CD4-positive, alpha-beta T cell treated with Interleukin-15 for 4 hours (primary cell): ENCODE results near the gene CYP11A1.
A peak's percentile ranks its signal among the peaks of the same experiment; 100 is the strongest.

Source experiments
- DNase-seq: peaks from one replicate; pipeline ENCODE4 v3.0.0-alpha.2; 2020; ENCODE audit warnings: low spot score

The CYP11A1 gene

DNA sequence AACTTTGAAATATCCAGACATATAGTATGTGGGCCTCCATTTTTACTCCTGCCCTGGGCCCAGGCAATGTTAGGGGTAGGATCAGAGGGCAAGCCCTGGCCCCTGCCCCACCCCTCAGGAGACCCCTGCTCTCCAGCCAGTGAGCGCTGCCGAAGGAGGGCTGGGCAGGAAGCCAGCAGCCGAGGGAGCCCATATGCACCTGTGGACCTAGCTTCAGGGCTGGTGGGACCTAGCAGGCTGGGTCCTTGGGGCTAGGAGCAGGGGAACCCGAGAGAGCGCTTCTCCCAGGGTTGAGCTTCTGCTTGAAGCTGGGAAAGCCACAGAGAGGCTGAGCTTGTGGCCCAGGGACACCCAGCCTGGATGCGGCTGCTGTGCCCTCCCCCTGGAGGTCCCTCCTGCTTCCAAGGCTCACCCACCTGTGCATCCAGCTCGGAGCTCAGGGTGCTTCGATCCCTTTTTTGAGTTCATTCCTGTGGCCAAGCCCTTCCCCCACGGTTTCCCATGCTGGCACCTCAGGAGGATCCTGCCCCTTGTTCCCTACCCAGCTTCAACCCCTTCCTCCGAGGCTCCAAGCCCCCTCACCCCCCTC, 21.0 kb upstream of the CYP11A1 start:
- DNase-seq: no peak

DNA sequence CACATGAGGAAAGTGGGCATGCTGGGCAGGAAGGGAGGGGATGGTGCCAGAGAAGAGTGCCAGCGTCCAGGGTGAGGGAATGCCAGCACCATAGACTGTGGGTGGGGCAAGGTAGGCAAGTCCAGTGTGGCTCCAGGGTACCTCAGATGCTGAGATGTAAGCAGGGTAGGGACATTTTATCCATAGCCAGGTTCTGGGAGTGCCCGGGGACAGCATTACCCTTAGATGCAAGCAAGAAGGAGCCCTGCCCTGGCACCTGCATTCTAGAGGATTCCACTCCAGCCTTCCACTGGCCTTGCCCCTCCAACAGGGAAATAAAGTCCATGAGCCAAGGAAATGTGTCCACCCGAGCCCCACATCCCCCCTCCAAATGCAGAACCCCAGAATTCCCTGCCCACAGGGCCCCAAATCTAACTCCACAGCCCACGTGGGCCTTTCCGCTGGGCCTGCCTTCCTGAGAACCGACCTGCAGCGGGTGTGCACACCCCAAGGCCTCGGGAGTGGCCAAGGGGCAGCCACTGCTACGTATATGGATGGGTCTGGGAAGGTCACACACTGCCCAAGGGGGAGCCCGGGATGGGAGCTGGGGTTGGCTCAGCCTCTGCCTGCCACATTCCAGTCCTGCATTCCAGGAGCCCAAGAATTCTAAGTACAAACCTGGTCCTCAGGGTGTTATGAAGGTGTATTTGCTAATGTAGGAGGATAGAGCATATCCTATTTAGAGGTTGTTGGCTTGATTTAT, 20.3 kb upstream of the CYP11A1 start:
- DNase-seq: no peak

- DNase-seq: no peak
These were observed 19.7 kb upstream of the CYP11A1 start for GRCh38 chr15:74387141-74387541.

DNA sequence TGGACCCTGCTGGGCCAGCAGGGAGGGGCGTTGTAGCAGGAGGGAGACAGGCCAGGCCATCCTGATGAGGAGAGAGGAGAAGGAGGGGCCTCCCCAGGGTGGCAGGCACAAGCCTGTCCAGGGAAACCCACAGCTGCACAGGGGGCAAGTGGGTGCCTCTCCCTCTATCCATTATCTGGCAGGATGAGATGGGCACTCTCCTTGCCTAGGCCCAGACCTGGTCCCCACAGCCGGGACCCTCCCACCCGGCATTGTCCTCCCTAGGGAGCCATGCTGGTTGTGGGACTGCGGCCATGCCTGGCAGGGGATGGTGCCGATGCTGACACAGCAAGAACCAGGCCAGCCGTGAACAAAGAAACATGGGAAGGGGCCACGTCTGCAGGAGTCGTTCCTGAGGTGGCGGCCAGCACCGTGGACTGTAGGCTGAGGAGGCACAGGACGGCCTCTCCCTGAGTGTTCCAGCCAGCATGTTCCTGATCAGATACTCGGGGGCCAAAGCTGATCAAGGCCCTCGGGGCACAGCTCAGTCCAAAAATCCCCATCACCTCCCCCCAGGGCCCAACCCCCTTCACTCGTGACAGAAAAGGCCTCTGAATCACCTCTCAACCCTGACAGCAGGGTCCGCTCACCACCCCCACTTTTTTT, 19.2 kb upstream of the CYP11A1 start:
- no peak for DNase-seq

GRCh38 chr15:74385733-74386132, 18.3 kb upstream of the CYP11A1 start:
- no peak for DNase-seq

DNA sequence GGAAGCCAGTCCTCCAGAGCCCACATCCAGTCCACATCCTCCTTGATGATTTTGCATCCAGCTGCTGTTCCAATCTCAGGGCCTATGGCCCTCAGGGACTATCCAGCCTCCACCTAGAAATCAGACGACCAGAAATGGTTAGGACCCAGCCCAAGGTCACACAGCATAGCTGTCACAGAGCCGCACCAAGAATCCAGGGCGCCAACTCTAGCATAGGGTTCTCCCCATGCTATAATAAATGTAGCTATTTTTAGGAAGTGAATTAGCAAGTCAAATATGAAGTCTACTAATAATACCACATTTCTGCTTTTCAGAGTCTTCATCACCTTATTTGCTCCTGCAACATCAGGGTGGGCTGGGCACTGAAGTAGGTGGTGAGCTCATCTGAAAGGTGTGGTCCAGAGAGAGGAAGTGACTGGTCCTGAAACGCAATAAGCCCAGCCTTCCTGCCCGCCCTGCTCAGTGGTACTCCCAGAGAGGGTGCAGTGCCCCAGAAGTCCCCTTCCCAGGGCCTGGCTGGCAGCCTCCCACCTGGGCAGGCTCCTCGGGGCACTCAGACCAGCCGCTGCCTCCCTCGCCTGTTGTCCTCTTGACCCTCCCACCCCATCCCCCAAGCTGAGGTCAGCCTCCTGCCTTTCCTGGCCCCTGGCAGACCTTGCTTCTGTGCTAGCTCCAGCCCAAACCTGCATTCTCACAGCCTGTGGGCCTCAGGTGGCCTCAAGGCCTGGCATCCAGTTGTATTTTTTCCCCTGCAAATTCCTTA, 17.6 kb upstream of the CYP11A1 start:
- DNase-seq: peak; percentile 51

DNA sequence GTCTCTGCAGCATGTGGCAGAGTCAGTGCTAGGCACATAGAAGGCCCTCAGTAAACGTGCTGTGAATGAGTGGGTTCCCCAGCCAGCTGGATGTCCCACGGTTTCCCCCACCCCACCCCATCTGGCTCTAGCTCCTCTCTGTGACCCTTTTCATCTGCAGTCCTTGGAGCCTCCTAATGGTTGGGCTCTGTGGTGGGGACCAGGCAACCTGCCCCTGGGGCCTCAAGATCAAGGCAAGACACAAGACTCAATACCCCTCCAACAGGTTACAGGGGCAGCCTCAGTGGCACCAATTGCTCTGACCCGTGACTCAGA, 17.1 kb upstream of the CYP11A1 start:
- no peak for DNase-seq

DNA sequence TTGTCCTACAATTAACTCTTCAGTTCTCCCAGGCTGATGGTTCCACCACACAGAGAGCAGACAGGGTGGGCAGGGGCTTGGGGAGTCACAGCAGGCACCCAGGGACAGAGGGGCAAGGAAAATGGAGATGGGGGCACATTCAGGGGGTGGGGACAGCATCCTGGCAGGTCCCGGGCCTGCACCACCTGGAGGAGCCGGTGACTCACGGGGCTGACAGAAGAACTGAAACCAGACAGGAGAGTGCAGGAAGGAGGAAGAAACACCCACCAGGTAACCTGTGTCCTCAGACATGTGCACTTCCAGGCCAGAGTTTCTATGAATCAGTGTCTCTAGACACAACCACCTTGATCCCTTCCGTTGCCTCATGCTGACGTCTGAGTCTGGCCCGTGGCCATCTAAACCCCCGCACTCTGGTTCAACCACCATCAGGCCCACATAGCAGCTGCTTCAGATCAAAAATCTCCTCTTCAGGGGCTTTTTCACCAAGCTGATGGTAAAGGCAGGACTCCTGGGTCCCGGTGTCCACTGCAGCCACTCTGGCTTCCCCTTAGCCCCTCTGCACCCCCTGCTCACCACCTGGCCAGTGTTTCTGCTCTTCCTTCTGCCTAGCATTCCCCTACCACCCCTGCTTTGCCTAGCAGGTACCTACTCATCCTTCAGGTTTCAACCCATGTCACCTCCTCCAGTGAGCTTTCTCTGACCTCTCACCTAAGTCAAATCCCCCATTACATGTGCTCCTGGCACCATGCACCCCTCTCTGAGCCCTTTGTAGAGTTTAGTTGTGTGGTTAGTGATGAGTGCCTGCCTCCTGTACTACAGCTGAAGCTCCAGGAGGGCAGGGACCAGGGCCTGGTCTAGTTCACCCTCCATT, 16.5 kb upstream of the CYP11A1 start:
- peak; percentile 52 for DNase-seq

DNA sequence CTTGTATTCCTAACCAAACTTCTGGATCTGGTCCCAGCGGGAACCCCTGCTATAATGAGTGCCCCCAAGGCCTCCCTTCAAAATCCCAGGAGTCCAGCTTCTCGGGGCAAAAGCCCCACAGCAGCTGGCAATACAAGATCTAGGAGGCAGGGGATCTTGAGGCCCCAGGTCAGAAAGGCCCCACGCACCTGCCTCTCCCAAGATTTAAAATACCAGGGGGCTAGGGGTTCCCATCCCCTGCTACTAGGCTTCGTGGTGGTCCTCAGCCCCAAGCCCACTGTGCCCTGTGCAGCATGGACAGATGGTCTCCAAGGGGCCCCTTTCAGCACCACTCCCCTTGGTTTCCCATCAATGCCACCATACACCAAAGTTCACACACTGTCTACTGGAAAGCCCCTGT, 15.8 kb upstream of the CYP11A1 start:
- no peak for DNase-seq

DNA sequence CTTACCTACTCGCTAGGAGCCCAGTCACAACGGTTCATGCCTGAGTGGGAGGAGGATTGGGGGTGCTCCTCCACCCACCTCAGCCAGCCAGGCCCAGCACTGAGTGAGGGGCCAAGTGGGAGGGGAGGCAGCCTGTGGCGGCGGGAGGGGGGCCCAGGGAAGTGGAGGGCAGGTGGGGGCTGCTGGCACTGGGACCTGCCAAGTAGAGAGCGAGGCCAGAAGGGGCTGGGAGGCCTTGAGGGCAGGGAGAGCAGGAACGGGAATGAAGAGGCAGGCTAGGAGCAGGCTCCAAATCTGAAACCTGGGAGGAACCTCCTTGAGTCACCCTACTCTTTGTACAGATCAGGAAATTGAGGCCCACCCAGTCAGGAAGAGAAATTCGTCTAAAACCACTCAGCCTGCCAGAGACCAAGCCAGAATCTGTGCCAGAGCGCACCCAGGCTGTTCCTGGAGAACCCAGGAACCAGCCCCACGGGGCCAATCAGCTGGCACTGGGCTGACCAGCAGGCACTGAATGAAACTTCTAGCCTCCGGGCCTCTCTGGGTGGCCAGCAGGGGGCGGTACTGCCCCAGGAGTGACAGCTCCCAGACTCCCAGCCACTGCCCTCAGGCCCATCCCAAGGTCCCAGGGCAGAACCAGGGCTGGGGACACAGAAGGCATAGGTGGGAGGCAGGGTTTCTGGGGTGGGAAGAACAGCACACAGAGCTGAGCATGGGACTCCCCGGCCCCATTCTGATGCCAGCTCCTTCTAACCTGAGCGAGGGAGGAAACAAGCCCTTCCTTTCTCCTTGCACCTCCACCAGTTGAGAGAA, 14.8 kb upstream of the CYP11A1 start:
- DNase-seq: peak; percentile 76

DNA sequence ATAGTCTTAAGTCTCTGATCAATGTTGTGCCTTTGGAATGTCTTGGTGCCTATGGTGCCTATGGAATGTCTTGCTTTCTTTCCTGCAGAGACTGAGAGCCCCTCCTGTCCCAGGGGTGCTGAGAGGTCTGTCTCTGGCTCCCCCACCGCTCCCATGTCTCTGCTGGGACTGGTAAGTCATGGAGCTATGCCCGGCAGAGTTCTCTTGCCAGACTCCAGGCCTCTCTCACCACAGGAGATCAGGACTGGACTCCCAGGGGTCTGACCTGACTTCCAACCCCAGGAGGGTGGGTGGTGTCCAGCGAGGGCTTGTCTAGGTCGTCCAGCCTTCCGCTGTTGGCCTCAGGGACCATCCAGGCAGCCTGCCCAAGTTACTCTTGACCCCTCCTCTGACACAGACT, 14.0 kb upstream of the CYP11A1 start:
- no peak for DNase-seq

DNA sequence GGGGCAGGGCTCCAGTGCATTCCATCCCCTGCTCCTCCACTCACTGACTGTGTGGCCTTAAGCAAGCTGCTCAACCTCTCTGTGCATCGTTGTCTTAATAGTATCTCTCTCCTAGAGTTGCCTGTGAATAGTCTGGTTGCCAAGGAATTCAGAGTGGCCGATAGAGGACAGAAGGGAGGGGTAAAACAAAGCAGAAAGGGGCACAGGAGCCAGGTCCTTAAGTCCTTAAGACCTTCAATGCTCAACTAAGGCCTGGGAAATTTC, 13.7 kb upstream of the CYP11A1 start:
- no peak for DNase-seq

DNA sequence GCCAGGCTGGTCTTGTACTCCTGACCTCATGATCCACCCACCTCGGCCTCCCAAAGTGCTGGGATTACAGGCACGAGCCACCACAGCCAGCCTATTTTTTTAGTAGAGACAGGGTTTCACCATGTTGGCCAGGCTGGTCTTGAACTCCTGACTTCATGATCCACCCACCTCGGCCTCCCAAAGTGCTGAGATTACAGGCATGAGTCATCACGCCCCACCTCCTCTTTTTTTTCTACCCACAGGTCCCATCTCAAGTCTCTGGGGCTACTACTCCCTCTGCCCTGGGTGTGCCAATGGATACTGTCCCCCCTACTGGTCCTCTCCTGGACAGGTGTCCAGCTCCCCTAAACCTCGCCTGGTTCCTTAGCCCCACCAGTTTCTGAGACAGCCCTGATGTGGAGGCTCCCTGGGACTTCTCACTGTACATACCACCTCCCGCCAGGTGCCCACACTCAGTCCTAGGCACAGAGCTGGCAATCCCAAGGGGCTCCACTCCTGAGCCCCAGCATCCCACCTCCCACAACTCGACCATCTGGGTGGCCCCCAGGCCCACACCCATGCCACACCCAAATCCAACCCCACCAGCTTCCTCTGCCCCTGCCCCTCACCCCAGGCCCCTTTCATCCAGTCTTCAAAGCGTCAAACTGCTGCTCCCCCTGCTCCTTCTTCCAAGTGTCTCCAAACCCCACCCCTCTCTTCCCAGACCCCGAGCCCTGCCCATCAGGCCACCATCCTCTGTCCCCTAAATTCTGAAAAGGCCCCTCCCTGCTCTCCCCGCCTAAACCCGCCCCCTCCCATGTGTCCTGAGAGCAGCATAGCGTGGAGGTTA, 13.1 kb upstream of the CYP11A1 start:
- no peak for DNase-seq

GRCh38 chr15:74378848-74379247, 11.4 kb upstream of the CYP11A1 start:
- DNase-seq: no peak

- DNase-seq: no peak
These were observed 10.7 kb upstream of the CYP11A1 start for GRCh38 chr15:74377831-74378766.

- DNase-seq: no peak
These were observed 9.6 kb upstream of the CYP11A1 start for GRCh38 chr15:74376825-74377581.

GRCh38 chr15:74376226-74376625, 8.8 kb upstream of the CYP11A1 start:
- DNase-seq: no peak

- DNase-seq: peak; percentile 87
These were observed 7.9 kb upstream of the CYP11A1 start for GRCh38 chr15:74375303-74375693.
